HG03095 (cell line): ENCODE measurements around the gene AGBL1.
"Not testable (repeated sequence)": the region's sequence is repeated elsewhere in the genome, so short reads cannot be mapped to it uniquely, and the experiment has no call there.

ENCODE experiments used
- ATAC-seq: cut with Tn5 transposase; IDR thresholded peaks from one replicate; pipeline ENCODE4 v1.9.1; 2021; ENCODE audit warnings: moderate library complexity; ENCODE audit not compliant: unreplicated experiment

Gene AGBL1

DNA sequence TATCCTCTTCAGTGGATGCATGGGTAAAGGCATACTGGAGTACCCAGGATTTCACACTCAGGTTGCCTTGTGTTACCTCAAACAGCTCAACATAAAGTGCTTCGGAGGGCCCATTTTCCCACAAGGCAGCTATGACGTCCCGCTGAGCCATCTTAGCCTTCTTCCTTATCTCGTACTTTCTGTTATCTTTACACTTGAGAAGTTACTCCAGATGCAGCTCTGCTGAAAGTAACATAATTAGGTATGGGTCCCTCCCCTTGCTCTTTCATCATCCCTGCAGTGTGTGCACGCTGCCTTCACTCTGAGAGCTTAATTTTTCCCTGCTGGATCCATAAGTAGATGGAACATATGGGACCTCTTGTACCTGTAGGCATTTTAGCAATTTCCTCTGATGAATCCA lies 410.3 kb downstream of the AGBL1 start:
- ATAC-seq, result no peak

DNA sequence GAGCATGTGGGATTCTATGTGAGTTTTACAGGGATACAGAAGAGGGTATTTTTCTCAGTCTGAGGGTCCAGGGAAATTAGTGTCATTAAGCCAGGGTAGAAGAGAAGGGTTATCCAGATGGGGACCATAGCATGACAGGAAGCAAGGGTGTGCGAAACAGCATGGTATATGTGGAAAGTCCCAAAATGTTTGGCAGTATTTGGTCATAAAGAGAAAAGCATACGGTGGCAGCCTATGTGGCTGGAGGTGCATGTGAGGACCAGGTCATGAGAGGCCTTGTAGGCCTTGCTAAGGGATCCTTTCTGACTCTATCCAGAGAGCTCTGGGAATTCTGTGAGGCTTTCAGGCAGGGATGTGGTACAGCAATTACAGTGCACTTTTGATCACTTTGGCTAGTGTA lies 411.4 kb downstream of the AGBL1 start:
- no peak for ATAC-seq

DNA sequence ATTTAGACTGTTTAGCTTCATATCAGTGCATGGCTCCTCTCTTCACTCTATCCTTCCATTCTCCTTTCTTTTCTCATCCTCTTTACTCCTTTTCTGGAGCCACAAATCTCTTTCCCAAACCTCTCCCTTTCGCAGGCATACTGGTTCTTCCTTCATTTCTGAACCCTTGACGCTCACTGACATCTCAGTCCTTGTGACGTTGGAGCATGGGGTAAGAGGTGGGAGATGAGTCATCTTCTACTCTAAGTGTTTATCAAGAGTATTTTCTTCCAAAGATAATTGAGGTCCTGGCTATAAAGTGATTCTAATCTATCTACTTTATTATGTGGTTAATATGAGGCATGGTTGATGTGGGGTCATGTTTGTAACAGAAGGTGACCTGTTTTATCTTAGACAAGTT lies 414.2 kb downstream of the AGBL1 start:
- no peak for ATAC-seq

DNA sequence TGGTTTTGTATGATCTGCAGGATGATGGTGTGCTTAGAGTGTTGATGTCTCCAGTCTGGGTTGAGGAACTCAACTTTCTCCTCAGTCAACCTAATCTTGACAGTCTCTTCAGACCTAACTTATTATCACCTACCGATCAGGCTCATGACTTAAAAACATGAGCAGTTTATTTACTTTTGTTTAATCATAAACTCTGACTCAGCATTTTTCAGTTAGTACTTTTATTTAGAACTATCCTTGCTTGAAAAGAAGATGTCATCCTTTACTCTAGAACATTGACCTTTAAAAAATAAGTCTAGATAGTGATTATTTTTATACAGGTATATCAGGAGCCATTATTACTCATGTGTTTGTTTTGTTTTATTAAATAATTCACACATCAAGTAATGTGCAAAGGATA lies 414.8 kb downstream of the AGBL1 start:
- no peak for ATAC-seq

DNA sequence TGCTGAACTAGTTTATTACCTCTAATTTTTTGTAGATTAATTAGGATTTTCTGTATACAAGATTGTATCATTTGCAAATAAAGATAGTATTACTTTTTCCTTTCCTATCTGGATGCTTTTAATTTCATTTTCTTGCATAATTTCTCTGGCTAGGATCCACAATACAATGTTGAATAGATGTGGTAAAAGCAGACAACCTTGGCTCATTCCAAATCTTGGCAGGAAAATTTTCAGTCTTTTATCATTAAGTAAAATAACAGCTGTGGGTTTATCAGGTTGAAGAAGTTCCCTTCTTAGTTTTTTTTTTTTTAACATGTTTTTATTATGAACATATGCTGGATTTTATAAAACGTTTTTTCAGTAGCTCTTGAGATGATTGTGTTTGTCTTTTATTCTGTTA lies 422.6 kb downstream of the AGBL1 start:
- no peak for ATAC-seq

DNA sequence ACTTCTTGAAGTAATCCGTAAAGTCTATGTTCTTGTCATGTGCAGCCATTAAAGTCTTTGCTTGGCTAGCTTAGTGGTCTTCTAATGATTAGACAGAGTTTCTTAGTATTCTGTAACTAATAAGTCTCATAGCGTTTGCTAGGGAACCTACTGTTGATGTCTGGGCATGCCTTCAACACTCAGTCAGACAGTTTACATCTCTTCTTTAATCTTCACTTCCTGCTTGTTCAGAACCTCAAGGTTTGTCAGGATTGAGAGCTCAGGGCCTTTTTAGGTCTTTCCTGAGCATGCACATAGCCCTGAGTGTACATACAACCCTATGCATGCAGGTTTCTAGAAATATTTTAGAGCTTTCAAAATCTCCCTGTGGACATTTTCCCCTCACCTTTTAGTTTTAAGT lies 426.3 kb downstream of the AGBL1 start:
- no peak for ATAC-seq

DNA sequence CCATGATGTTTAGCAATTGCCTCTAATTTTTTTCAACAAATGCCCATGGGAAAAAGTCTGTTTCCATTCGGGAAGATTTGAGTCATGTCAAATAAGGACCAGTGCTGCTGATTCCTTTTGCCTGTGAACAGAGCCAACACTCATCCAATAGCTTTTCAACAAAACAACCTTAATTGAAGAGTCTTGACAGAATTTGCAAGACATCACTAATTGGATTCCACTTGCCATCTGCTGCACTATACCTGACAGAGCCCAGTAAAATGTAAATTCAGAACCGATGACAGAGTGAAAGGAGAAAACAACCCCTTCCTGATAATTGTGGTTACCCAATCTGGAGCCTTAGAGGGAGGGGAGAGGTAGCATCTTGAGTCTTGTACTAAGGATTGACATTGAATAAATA lies 426.7 kb downstream of the AGBL1 start:
- no peak for ATAC-seq

DNA sequence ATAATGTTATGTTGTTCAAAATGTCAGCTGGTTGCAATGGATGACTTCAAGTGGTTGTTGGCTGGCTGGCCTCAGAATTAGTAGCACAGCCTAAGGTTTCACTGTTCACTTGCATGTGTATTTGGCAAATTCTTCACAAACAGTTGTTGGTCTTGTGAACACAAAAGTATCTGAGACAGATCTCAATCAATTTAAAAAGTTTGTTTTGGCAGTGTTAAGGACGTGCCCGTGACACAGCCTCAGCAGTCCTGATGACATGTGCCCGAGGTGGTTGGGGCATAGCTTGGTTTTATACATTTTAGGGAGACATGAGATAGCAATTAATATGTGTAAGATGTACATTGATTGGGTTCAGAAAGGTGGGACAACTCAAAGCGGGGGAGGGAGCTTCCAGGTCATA lies 436.0 kb downstream of the AGBL1 start:
- ATAC-seq, result no peak

DNA sequence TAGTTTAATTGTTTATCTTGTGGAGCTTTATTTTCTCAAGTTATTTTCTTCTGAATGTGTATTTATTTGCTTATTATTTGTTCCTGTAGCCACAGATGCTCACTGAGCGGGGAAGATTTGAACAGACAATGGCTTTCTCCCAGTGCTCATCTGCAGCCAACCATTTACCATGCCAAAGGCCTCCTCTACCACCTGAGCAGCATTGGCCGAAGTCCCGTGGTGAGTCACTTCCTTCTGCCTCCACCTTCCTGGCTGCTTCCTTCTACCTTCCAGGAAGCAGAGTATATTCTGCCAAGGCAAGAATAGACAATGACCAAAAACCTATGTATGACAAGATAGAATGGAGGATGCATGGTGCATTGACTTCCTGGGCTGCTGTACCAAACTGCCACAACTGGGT lies 443.1 kb downstream of the AGBL1 start:
- ATAC-seq, result no peak

DNA sequence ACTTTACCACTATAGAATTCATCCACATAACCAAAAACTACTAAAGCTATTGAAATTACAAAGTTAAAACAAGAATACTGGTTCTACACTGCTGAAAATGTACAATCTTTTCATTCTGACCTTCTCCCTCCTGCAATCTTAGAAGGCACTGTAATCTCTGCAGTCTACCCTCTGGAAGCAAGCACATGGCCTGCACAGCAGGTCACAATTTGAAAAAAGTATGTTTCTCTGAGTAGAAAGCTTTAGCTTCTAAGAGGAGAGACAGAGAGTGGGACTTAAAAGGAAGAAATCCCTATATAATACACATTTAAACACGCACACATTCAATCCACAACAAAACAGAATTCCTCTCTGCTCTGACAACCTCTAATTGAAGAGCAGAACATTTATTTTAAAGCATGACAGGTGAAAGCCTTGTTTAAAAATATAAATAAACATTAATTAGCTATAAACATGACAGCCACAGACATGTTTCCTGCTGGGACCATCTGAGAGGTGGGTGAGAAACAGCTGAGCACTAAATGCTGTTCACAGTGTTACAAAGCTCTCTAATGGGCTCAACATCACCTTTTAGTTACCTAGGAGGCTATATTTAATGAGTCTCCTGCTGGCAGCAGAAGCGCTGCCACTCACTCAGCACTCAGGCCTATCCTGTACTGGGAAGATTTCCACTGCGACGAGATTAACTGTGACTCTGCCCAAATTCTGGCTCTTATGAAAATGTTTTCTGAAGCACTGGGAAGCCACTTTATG lies 447.4 kb downstream of the AGBL1 start:
- no peak for ATAC-seq

DNA sequence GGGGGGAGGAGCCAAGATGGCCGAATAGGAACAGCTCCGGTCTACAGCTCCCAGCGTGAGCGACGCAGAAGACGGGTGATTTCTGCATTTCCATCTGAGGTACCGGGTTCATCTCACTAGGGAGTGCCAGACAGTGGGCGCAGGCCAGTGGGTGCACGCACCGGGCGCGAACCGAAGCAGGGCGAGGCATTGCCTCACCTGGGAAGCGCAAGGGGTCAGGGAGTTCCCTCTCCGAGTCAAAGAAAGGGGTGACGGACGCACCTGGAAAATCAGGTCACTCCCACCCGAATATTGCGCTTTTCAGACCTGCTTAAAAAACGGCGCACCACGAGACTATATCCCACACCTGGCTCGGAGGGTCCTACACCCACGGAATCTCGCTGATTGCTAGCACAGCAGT lies 448.4 kb downstream of the AGBL1 start:
- ATAC-seq, result not testable (repeated sequence)

DNA sequence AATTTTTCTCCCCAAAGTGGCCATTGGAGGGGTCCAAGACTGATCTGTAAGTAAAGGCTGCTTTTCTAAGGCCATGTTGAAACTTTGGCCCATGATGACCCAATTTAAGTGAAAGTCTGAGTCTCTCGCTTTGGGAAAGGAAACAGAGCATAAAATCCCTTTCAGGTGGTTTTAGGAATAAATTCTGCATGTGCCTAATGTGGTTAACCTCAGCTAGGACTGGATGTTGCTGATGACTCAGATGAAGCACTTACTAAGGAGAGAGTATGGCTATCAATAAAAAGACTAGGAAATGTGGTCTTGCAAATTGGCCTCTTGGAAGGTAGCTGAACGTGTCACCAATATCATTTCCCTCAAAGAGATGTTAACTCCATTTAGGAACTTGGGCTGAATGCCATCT lies 458.5 kb downstream of the AGBL1 start:
- no peak for ATAC-seq

DNA sequence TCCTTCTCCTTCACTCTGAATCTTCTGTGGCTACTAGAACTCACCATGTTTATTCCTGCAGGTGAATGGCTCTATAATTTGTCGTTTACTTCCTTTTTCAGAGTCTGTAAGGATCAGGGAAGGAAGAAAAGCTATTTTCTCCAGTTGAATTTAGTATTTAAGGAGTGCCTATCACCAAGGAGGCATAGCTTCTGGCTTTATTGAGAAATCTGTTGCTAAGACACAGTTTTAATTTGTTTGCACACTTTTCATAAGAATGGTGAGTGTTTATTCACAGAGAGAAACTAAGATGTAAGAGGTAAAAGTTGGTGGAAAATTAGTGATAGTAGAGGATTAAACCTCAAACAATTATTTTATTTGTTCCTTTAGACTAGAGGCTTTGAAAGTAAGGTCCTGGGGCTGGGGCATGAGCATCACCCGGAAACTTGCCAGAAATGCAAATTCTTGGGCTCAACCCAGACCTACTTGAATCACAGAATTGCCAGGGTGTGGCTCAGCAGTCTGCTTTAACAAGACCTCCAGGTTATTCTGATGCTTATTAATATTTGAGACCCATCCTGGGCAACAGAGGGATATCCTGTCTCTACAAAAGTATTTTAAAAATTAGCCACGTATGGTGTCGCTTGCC lies 461.3 kb downstream of the AGBL1 start:
- ATAC-seq, result no peak

DNA sequence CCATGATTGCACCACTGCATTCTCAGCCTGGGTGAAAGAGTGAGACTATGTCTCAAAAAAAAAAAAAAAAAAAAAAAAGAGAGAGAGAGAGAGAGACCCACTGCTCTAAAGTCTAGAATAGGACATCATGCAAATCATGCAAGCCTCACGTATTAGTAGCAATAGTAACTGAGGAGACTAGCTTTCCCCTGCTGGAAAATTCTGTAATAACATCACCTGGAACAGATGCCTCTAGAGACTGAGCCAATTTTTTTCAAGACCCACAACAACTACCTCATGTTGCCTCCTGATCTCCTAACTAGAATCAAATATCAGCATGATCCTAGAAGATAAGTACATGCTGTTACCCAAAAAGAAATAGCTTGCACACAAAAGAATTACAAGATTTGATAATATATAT lies 461.9 kb downstream of the AGBL1 start:
- ATAC-seq, result no peak

DNA sequence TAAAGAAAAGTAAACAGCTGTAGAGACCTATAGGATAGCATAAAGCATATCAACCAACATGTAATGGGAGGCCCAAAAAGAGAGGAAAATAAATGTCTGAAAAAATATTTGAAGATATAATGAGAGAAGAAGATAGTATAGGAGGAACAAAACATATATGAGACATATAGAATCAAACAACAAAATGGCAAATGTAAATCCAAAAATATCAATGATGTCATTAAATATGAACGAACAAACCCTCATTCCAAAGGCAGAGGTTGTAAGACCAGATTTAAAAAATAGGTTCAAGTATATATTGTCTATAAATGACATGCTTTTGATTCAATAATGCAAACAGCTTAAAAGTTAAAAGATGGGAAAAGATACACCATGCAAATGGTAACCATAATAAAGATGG lies 470.4 kb downstream of the AGBL1 start:
- no peak for ATAC-seq

DNA sequence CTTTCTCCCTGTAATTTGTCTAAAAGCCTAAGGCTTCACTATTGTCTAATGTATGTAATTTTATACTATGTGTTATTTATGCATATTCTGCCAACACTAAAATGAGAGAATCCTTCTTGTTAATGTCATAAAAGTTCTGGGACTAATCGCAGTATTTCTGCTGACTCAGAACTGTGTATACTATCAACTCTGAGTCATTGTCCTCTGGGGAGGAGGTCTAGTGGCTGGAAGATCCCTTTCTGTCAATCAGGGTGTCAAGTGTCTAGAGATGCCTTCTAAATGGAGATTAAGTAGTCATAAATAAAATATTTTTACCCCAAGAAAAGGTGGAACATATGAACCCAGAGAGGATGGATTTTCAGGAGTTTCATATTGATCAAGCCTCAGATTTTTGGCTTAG lies 473.4 kb downstream of the AGBL1 start:
- no peak for ATAC-seq

DNA sequence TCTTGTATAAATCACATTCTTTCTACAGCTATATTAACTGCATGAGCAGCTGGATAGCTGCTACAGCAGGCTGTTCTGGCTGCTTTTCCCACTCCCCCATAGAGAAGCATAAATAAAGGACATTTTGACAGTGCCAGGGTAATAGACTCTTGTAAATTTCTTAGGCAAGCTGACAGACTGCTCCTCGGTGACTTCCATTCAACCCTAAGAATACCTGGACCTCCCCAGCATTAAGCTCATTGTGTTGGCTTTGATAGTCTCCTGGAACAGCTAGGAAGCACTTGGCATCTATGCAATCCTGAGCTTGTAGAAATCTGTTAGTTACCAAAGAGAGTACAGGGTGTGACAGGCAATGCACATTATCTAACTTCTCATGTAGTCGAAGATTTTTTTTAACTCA lies 475.4 kb downstream of the AGBL1 start:
- ATAC-seq, result no peak

DNA sequence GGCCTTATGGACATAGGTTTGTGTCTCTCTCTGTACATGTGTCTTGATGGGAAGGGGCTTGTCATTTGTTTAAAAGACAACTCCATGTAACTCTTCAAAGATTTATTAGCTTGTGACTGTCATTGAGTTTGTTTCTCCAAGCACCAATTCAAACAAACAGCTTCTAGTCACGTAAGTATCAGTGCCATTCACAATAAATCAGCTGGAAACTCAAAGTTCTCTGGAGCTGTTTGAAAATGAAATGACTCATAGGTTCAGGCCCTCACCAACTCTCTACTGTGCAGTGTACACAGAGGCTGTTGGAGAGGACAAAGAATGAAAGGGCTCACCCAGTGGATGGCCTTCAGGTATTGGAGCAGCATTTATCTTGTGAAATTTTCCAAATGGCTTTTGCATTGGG lies 476.3 kb downstream of the AGBL1 start:
- ATAC-seq, result no peak

DNA sequence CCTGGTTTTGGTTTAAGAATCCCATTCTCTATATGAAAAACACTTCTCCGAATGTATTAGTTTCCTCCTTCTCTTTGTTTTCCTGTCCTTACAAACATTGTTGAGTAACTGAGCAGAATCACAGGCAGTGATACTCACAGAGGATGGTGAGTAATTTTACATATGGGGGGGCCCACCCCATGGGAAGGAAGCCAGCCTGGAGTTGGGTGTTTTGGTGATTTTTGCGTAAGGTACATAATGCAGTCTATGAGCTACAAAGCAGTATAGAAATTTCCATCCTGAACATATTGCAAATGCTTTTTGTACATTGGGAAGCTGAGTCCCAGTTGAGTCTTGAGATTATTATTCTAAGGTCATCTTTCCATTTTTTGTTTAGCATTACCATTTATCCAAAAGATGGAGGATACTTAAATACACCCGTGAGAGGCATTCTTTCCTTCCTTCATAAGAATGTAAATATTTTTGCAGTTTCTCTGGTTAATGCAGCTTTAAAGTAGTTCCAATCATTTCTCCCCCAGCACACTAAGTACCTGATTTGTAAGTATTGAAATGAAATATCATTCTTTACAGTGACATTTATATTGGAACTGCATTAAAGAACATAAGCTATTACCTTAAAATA lies 476.8 kb downstream of the AGBL1 start:
- ATAC-seq, result no peak

DNA sequence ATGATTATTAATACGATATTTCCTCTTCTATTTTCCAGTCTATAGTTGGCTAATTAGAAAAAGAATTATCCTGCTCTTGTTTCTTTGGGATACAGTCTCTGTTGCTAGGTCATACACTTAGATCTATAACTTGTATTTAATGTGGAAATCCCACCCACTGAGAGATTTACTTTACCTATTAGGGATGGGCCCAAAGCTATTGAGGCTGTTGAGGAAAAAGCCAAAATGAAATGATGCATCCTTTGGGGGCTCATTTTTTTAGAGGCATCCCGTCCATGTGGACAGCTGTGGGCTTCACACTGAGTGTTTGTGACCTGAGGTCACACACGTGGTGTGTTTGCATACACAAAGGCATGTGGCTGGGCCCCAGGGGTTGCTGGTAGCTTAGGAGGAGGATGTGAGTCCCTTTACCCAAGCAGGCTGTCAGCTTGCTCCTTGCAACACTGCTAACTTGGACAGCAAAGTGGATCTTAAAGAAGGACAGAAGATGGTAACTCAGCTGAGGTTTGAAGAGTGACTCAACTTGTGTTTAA lies 477.4 kb downstream of the AGBL1 start:
- ATAC-seq, result no peak

DNA sequence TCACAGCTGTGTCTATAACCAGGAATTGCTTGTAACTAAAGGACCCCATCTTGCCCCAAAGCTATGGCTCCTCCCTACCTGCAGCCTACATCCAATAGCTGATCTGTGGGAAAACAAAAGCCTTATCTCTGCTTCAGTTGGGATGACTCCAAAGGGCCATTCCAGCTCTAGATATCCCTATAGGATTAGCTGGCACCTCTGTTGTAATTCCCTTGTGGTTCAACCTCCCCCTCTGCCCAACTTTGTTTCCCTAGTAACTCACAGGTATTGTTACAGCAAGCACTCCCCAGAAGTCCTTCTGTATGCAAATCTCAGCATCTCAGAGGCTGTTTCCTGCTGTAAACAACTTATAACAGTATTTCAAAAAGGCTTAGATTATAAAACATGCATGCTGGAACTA lies 478.6 kb downstream of the AGBL1 start:
- no peak for ATAC-seq

DNA sequence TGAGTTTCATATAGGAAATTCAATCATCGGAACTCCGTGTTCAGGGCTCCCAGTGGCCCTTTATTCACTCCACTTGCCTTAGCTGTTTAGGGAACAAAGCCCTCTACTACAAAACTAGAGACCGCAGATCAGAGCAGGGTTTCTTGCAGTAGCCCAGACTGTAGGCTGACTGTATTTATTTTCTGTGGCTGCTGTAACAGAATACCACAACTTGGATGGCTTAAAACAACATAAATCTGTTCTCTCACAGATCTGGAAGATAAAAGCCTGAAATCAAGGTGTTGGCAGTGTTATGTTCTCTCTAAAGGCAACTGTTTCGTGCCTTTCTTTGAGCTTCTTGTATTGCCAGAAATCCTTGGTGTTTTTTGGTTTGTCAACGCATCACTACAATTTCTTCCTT lies 479.0 kb downstream of the AGBL1 start:
- ATAC-seq, result no peak
